Measurements from ENCODE around the gene CHRM2. TPM values are rescaled to one million over a fixed set of nuclear protein-coding genes. Genes with fewer than 3 reads are reported as not detected.

The CHRM2 gene
- total RNA-seq, 2 experiments from 2014 or later = not detected

GRCh38 chr7:136874393-136875032 lies 6.1 kb downstream of the CHRM2 start:
- DNase-seq = no peak
- H3K27me3 Mint-ChIP-seq = peaks cover 28% of the 10 kb centered on the region
- H3K36me3 Mint-ChIP-seq (ENCODE audit: low read depth) = no peaks in the 10 kb centered on the region
- H3K9me3 Mint-ChIP-seq = no peaks in the 10 kb centered on the region
- ChIA-PET CTCF (no interaction called here), POLR2A (no interaction called here)
- no peaks in the 10 kb centered on the region for H3K4me1 Mint-ChIP-seq
- no peak overlapping the region for H3K4me3 Mint-ChIP-seq
- H3K27ac Mint-ChIP-seq = no peak overlapping the region

GRCh38 chr7:136877509-136877908 lies 9.1 kb downstream of the CHRM2 start:
- no peaks in the 10 kb centered on the region for H3K9me3 Mint-ChIP-seq
- H3K27ac Mint-ChIP-seq = no peak overlapping the region
- no peak overlapping the region for H3K4me3 Mint-ChIP-seq
- ChIA-PET POLR2A (no interaction called here), CTCF (no interaction called here)
- no peaks in the 10 kb centered on the region for H3K4me1 Mint-ChIP-seq
- DNase-seq = no peak
- peaks cover 3% of the 10 kb centered on the region for H3K27me3 Mint-ChIP-seq
- H3K36me3 Mint-ChIP-seq (ENCODE audit: low read depth) = no peaks in the 10 kb centered on the region

DNA sequence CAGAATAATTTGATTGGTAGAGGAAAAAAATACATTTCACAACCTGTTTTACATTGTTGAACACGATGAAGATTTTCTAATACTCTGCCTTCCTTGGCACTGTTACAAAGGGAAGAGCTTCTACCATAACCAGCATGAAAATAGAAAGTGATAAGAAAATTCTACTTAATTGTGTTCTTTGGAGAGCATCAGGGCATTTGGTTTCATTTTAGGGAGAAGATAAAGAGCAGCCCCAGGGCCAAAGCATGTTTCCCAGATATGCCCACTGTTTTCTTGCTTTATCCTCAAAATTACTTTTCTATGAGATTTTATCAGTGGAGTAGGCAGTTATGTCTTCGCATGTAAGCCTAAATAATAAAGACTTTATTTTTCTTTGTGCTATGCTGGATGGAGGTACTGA lies 9.5 kb downstream of the CHRM2 start:
- no peaks in the 10 kb centered on the region for H3K36me3 Mint-ChIP-seq (ENCODE audit: low read depth)
- ChIA-PET CTCF (no interaction called here), POLR2A (no interaction called here)
- H3K4me1 Mint-ChIP-seq = no peaks in the 10 kb centered on the region
- no peak overlapping the region for H3K4me3 Mint-ChIP-seq
- no peak overlapping the region for H3K27ac Mint-ChIP-seq
- H3K27me3 Mint-ChIP-seq = no peaks in the 10 kb centered on the region
- no peaks in the 10 kb centered on the region for H3K9me3 Mint-ChIP-seq
- DNase-seq = no peak

- Mint-ChIP-seq H3K9me3 (no peaks in the 10 kb centered on the region), H3K36me3 (ENCODE audit: low read depth) (no peaks in the 10 kb centered on the region), H3K4me1 (no peaks in the 10 kb centered on the region), H3K27me3 (no peaks in the 10 kb centered on the region), H3K4me3 (no peak overlapping the region), H3K27ac (no peak overlapping the region)
- DNase-seq = no peak
- CTCF ChIA-PET = no interaction called here
- POLR2A ChIA-PET = no interaction called here
These were observed 10.4 kb downstream of the CHRM2 start for GRCh38 chr7:136878878-136879277.

DNA sequence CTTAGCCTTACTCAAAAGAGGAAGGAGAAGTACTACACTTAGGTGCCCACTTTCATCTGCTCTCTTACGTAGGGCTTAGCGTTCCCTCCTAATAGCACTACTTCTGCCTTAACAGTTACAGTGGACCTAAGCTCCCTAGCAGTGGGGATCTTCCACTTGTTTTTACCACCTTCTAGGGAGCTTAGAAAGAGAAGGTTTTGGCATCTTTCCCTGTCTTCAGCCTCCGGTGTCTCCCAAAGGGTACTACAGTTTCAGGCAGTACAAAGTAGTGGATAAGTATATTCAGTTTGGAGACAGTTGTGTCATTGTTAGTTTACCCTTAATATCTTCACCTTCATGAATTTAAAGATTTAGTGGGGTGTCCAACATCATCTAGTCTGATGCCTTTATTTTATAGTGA lies 14.6 kb downstream of the CHRM2 start:
- Mint-ChIP-seq H3K4me1 (no peaks in the 10 kb centered on the region), H3K36me3 (ENCODE audit: low read depth) (no peaks in the 10 kb centered on the region), H3K9me3 (no peaks in the 10 kb centered on the region), H3K27me3 (no peaks in the 10 kb centered on the region), H3K27ac (no peak overlapping the region), H3K4me3 (no peak overlapping the region)
- CTCF ChIA-PET = no interaction called here
- POLR2A ChIA-PET = no interaction called here
- no peak for DNase-seq

GRCh38 chr7:136884492-136884891 lies 16.0 kb downstream of the CHRM2 start:
- H3K27me3 Mint-ChIP-seq = no peaks in the 10 kb centered on the region
- ChIA-PET POLR2A (no interaction called here), CTCF (no interaction called here)
- no peak overlapping the region for H3K4me3 Mint-ChIP-seq
- H3K36me3 Mint-ChIP-seq (ENCODE audit: low read depth) = no peaks in the 10 kb centered on the region
- DNase-seq = no peak
- H3K27ac Mint-ChIP-seq = no peak overlapping the region
- no peaks in the 10 kb centered on the region for H3K4me1 Mint-ChIP-seq
- no peaks in the 10 kb centered on the region for H3K9me3 Mint-ChIP-seq

- Mint-ChIP-seq H3K27ac (no peak overlapping the region), H3K36me3 (ENCODE audit: low read depth) (no peaks in the 10 kb centered on the region), H3K27me3 (no peaks in the 10 kb centered on the region), H3K4me1 (no peaks in the 10 kb centered on the region), H3K9me3 (no peaks in the 10 kb centered on the region), H3K4me3 (no peak overlapping the region)
- CTCF ChIA-PET = no interaction called here
- DNase-seq = no peak
- POLR2A ChIA-PET = no interaction called here
These were observed 18.9 kb downstream of the CHRM2 start for GRCh38 chr7:136887317-136887716.

- POLR2A ChIA-PET = no interaction called here
- Mint-ChIP-seq H3K36me3 (ENCODE audit: low read depth) (no peaks in the 10 kb centered on the region), H3K27ac (no peak overlapping the region), H3K4me1 (no peaks in the 10 kb centered on the region), H3K27me3 (no peaks in the 10 kb centered on the region), H3K9me3 (no peaks in the 10 kb centered on the region), H3K4me3 (no peak overlapping the region)
- CTCF ChIA-PET = no interaction called here
- no peak for DNase-seq
These were observed 21.9 kb downstream of the CHRM2 start for GRCh38 chr7:136890399-136890798.

- no peak for DNase-seq
- H3K9me3 Mint-ChIP-seq = no peaks in the 10 kb centered on the region
- POLR2A ChIA-PET = no interaction called here
- H3K4me3 Mint-ChIP-seq = no peak overlapping the region
- CTCF ChIA-PET = no interaction called here
- H3K27me3 Mint-ChIP-seq = no peaks in the 10 kb centered on the region
- H3K4me1 Mint-ChIP-seq = no peaks in the 10 kb centered on the region
- H3K27ac Mint-ChIP-seq = no peak overlapping the region
- H3K36me3 Mint-ChIP-seq (ENCODE audit: low read depth) = no peaks in the 10 kb centered on the region
These were observed 23.4 kb downstream of the CHRM2 start for GRCh38 chr7:136891850-136892249.

DNA sequence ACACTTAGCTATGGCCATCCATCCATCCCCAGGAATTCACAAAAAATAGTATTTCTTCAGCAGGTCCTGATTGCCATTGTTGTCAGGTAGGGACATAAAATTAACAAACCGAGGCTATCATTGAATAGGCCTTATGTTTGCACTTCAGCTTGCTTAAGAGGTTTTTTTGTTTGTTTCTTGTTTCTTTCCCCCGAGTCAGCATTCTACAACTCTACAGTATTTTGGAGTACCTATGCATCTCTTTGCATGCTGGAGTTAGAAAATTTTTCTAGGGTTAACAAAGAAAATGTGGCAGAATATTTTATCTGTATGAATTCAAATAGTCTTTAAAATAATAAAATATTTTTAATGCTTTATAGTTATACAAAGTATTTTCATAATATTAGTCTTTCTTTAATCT lies 26.3 kb downstream of the CHRM2 start:
- no peaks in the 10 kb centered on the region for H3K9me3 Mint-ChIP-seq
- no peaks in the 10 kb centered on the region for H3K27me3 Mint-ChIP-seq
- ChIA-PET CTCF (no interaction called here), POLR2A (no interaction called here)
- H3K36me3 Mint-ChIP-seq (ENCODE audit: low read depth) = no peaks in the 10 kb centered on the region
- H3K4me3 Mint-ChIP-seq = no peak overlapping the region
- H3K4me1 Mint-ChIP-seq = no peaks in the 10 kb centered on the region
- no peak overlapping the region for H3K27ac Mint-ChIP-seq
- no peak for DNase-seq

DNA sequence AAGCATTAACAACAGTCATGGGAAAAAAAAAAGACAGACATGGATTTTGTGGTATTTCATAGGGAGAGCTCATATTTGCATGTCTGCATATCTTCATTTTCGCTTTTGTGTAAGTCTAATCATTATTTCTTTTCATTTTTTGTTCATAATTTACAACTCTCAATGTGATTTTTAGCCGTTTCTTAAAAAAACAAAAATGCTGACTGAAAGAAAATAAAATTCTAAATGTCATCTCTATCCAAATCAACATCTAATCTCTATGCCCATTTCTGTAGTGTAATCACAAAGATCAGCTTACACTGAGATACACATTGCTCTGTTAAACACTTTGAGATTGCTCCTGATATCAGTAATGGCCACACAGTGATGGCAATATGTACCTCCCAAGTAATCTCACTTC lies 29.2 kb downstream of the CHRM2 start:
- Mint-ChIP-seq H3K36me3 (ENCODE audit: low read depth) (no peaks in the 10 kb centered on the region), H3K27ac (no peak overlapping the region), H3K4me3 (no peak overlapping the region), H3K4me1 (no peaks in the 10 kb centered on the region), H3K9me3 (no peaks in the 10 kb centered on the region), H3K27me3 (no peaks in the 10 kb centered on the region)
- CTCF ChIA-PET = interaction anchor here (0.6 kb wide), 1 partner anchor 138 kb away, joined by 4 read pairs; no protein-coding TSS in a partner anchor
- no peak for DNase-seq
- POLR2A ChIA-PET = interaction anchor here (0.6 kb wide), 1 partner anchor 258 kb away, joined by 15 read pairs; no protein-coding TSS in a partner anchor

DNA sequence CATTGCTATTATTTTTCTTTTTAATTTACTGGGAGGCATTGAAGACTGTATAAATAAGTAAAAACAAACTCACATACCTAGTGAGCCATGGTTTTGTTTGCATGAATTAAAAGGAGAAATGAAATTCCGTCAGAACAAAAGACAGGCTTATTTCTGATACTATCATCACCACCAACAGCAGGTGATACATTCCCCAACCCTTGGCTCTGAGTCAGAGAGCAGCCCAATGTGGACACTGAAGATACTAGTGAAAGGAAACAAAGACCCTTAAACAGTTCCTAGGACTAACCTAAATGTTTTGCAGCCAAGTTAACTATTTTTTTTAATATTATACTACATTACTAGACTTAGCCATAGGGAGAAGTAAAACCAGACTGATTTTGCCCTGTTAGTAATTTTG lies 31.6 kb downstream of the CHRM2 start:
- no peaks in the 10 kb centered on the region for H3K4me1 Mint-ChIP-seq
- ChIA-PET POLR2A (no interaction called here), CTCF (no interaction called here)
- no peak overlapping the region for H3K27ac Mint-ChIP-seq
- no peaks in the 10 kb centered on the region for H3K27me3 Mint-ChIP-seq
- no peaks in the 10 kb centered on the region for H3K9me3 Mint-ChIP-seq
- no peak for DNase-seq
- H3K36me3 Mint-ChIP-seq (ENCODE audit: low read depth) = no peaks in the 10 kb centered on the region
- H3K4me3 Mint-ChIP-seq = no peak overlapping the region

GRCh38 chr7:136910771-136911170 lies 42.3 kb downstream of the CHRM2 start:
- POLR2A ChIA-PET = no interaction called here
- Mint-ChIP-seq H3K9me3 (no peaks in the 10 kb centered on the region), H3K4me1 (no peaks in the 10 kb centered on the region), H3K4me3 (no peak overlapping the region), H3K36me3 (ENCODE audit: low read depth) (no peaks in the 10 kb centered on the region), H3K27ac (no peak overlapping the region), H3K27me3 (no peaks in the 10 kb centered on the region)
- no peak for DNase-seq
- CTCF ChIA-PET = no interaction called here

DNA sequence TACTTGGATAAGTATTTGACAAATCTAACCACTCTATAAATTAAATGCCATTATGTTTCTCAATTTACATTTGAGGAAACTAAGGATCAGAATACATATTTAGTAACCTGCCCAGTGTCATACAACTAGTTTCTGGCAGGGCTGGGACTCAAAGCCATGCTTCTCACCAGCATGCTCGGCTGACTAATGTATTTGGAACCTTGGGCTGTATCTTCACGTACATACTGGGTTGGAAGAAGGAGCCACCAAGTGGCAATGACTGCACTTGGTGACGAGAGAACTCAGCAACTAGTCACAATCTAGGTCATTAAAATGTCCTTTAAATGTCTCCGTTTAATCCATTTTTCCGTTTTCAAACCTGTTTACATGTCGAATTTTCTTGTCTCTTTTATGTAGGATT lies 42.9 kb downstream of the CHRM2 start:
- CTCF ChIA-PET = no interaction called here
- Mint-ChIP-seq H3K27ac (no peak overlapping the region), H3K36me3 (ENCODE audit: low read depth) (no peaks in the 10 kb centered on the region), H3K27me3 (no peaks in the 10 kb centered on the region), H3K4me1 (no peaks in the 10 kb centered on the region), H3K4me3 (no peak overlapping the region), H3K9me3 (no peaks in the 10 kb centered on the region)
- POLR2A ChIA-PET = no interaction called here
- DNase-seq = no peak

All from activated CD4-positive, alpha-beta T cell treated with anti-CD3 and anti-CD28 coated beads, Interleukin-2, amount 10 ng/mL, durations not matched to agents 7 days and 5 days (primary cell).